ENCODE data around the gene GAPDHS. TPM values are rescaled to one million over a fixed set of nuclear protein-coding genes. Genes with fewer than 3 reads are reported as not detected.
A peak's percentile ranks its signal among the peaks of the same experiment; 100 is the strongest.

Gene GAPDHS
- not detected for polyA plus RNA-seq (2013)

GRCh38 chr19:35533201-35533821 lies at the start of gene GAPDHS:
TSS of gene GAPDHS (plus strand) at chr19:35533456. CDS start at chr19:35533528, 72 bp downstream.
- ChIA-PET CTCF (interaction anchor here (0.7 to 1.1 kb wide), 2 partner anchors 23 to 55 kb away, joined by 3 read pairs; no protein-coding TSS in a partner anchor), POLR2A (no interaction called here)
- H3K9me3 ChIP-seq (ENCODE audit: control extremely low read depth in 1 of 5, control insufficient read depth in 4 of 5, insufficient read depth in 2 of 5, low read depth in 1 of 5, low read length in 4 of 5), result no peaks in the 10 kb centered on the region
- WGBS (ENCODE audit: insufficient coverage), result 56% methylated on average over 27 of the region's 39 CpGs
- DNase-seq, result peak in 1 of 3 donors; percentile 19
- H3K27me3 ChIP-seq (replicated peaks in 2 of 5; ENCODE audit: control insufficient read depth in 4 of 5, insufficient read depth in 5 of 5, low read length in 4 of 5), result peaks cover 0 to 4% (median 0%) of the 10 kb centered on the region in 5 experiments
- H3K4me3 ChIP-seq (ENCODE audit: control insufficient read depth in 1 of 7, extremely low read depth in 1 of 7, insufficient read depth in 4 of 7, low read depth in 2 of 7, low read length in 6 of 7), result peak within 1 kb of the TSS; percentile 1 to 78 (median 34)
- H3K36me3 ChIP-seq (ENCODE audit: control insufficient read depth in 4 of 4, insufficient read depth in 4 of 4, low read length in 3 of 4), result no peaks in the 10 kb centered on the region
- no peak within 1 kb of the TSS for H3K27ac ChIP-seq (ENCODE audit: insufficient read depth in 1 of 2, low read depth in 1 of 2, low read length in 2 of 2, poor library complexity in 1 of 2, severe bottlenecking in 2 of 2)
- peaks cover 0 to 35% (median 33%) of the 10 kb centered on the region in 4 experiments for H3K4me1 ChIP-seq (ENCODE audit: control extremely low read depth in 1 of 4, control insufficient read depth in 4 of 4, insufficient read depth in 4 of 4, low read length in 3 of 4)

- Histone ChIP-seq H3K9me3 (ENCODE audit: control extremely low read depth in 1 of 5, control insufficient read depth in 4 of 5, insufficient read depth in 2 of 5, low read depth in 1 of 5, low read length in 4 of 5) (no peaks in the 10 kb centered on the region), H3K27ac (ENCODE audit: insufficient read depth in 1 of 2, low read depth in 1 of 2, low read length in 2 of 2, poor library complexity in 1 of 2, severe bottlenecking in 2 of 2) (no peak overlapping the region), H3K4me1 (ENCODE audit: control extremely low read depth in 1 of 4, control insufficient read depth in 4 of 4, insufficient read depth in 4 of 4, low read length in 3 of 4) (peaks cover 0 to 2% (median 0%) of the 10 kb centered on the region in 4 experiments), H3K27me3 (replicated peaks in 2 of 5; ENCODE audit: control insufficient read depth in 4 of 5, insufficient read depth in 5 of 5, low read length in 4 of 5) (peaks cover 0 to 9% (median 0%) of the 10 kb centered on the region in 5 experiments), H3K36me3 (ENCODE audit: control insufficient read depth in 4 of 4, insufficient read depth in 4 of 4, low read length in 3 of 4) (no peaks in the 10 kb centered on the region), H3K4me3 (ENCODE audit: control insufficient read depth in 1 of 7, extremely low read depth in 1 of 7, insufficient read depth in 4 of 7, low read depth in 2 of 7, low read length in 6 of 7) (no peak overlapping the region)
- ChIA-PET POLR2A (no interaction called here), CTCF (interaction anchor here (0.6 to 3.0 kb wide), 2 partner anchors 16 to 67 kb away, joined by 3 to 10 read pairs; no protein-coding TSS in a partner anchor)
- 82% methylated on average over 6 of the region's 7 CpGs for WGBS (ENCODE audit: insufficient coverage)
- DNase-seq, result peak in 1 of 3 donors; percentile 13
Observed at GRCh38 chr19:35484252-35485036, 48.8 kb upstream of the GAPDHS start.

- no peak overlapping the region for H3K27ac ChIP-seq (ENCODE audit: insufficient read depth in 1 of 2, low read depth in 1 of 2, low read length in 2 of 2, poor library complexity in 1 of 2, severe bottlenecking in 2 of 2)
- H3K4me3 ChIP-seq (ENCODE audit: control insufficient read depth in 1 of 7, extremely low read depth in 1 of 7, insufficient read depth in 4 of 7, low read depth in 2 of 7, low read length in 6 of 7), result no peak overlapping the region
- POLR2A ChIA-PET, result interaction anchor here (0.6 kb wide), 1 partner anchor 11 kb away, joined by 5 read pairs; no protein-coding TSS in a partner anchor
- H3K27me3 ChIP-seq (replicated peaks in 2 of 5; ENCODE audit: control insufficient read depth in 4 of 5, insufficient read depth in 5 of 5, low read length in 4 of 5), result peaks cover 0 to 11% (median 0%) of the 10 kb centered on the region in 5 experiments
- CTCF ChIA-PET, result interaction anchor here (0.9 to 3.0 kb wide), 9 partner anchors 8 to 133 kb away, joined by 3 to 12 read pairs (median 5); no protein-coding TSS in a partner anchor
- peaks cover 0 to 2% (median 0%) of the 10 kb centered on the region in 4 experiments for H3K4me1 ChIP-seq (ENCODE audit: control extremely low read depth in 1 of 4, control insufficient read depth in 4 of 4, insufficient read depth in 4 of 4, low read length in 3 of 4)
- H3K9me3 ChIP-seq (ENCODE audit: control extremely low read depth in 1 of 5, control insufficient read depth in 4 of 5, insufficient read depth in 2 of 5, low read depth in 1 of 5, low read length in 4 of 5), result no peaks in the 10 kb centered on the region
- WGBS (ENCODE audit: insufficient coverage), result 100% methylated on average over 1 of the region's 3 CpGs
- H3K36me3 ChIP-seq (ENCODE audit: control insufficient read depth in 4 of 4, insufficient read depth in 4 of 4, low read length in 3 of 4), result no peaks in the 10 kb centered on the region
- no peak for DNase-seq
Observed at GRCh38 chr19:35486268-35486708, 47.0 kb upstream of the GAPDHS start.

- no peaks in the 10 kb centered on the region for H3K9me3 ChIP-seq (ENCODE audit: control extremely low read depth in 1 of 5, control insufficient read depth in 4 of 5, insufficient read depth in 2 of 5, low read depth in 1 of 5, low read length in 4 of 5)
- 83% methylated on average over 5 of the region's 10 CpGs for WGBS (ENCODE audit: insufficient coverage)
- no peak overlapping the region for H3K4me3 ChIP-seq (ENCODE audit: control insufficient read depth in 1 of 7, extremely low read depth in 1 of 7, insufficient read depth in 4 of 7, low read depth in 2 of 7, low read length in 6 of 7)
- ChIA-PET CTCF (interaction anchor here (0.8 to 2.2 kb wide), 7 partner anchors 7 to 130 kb away, joined by 3 to 12 read pairs (median 3); partner anchors contain the start of gene FFAR3), POLR2A (no interaction called here)
- H3K27ac ChIP-seq (ENCODE audit: insufficient read depth in 1 of 2, low read depth in 1 of 2, low read length in 2 of 2, poor library complexity in 1 of 2, severe bottlenecking in 2 of 2), result no peak overlapping the region
- peaks cover 0 to 11% (median 0%) of the 10 kb centered on the region in 5 experiments for H3K27me3 ChIP-seq (replicated peaks in 2 of 5; ENCODE audit: control insufficient read depth in 4 of 5, insufficient read depth in 5 of 5, low read length in 4 of 5)
- H3K4me1 ChIP-seq (ENCODE audit: control extremely low read depth in 1 of 4, control insufficient read depth in 4 of 4, insufficient read depth in 4 of 4, low read length in 3 of 4), result peaks cover 0 to 2% (median 0%) of the 10 kb centered on the region in 4 experiments
- H3K36me3 ChIP-seq (ENCODE audit: control insufficient read depth in 4 of 4, insufficient read depth in 4 of 4, low read length in 3 of 4), result no peaks in the 10 kb centered on the region
- DNase-seq, result no peak
Observed at GRCh38 chr19:35487656-35488182, 45.5 kb upstream of the GAPDHS start.

- Histone ChIP-seq H3K9me3 (ENCODE audit: control extremely low read depth in 1 of 5, control insufficient read depth in 4 of 5, insufficient read depth in 2 of 5, low read depth in 1 of 5, low read length in 4 of 5) (no peaks in the 10 kb centered on the region), H3K36me3 (ENCODE audit: control insufficient read depth in 4 of 4, insufficient read depth in 4 of 4, low read length in 3 of 4) (no peaks in the 10 kb centered on the region), H3K4me1 (ENCODE audit: control extremely low read depth in 1 of 4, control insufficient read depth in 4 of 4, insufficient read depth in 4 of 4, low read length in 3 of 4) (peaks cover 0 to 2% (median 0%) of the 10 kb centered on the region in 4 experiments), H3K4me3 (ENCODE audit: control insufficient read depth in 1 of 7, extremely low read depth in 1 of 7, insufficient read depth in 4 of 7, low read depth in 2 of 7, low read length in 6 of 7) (no peak overlapping the region), H3K27me3 (replicated peaks in 2 of 5; ENCODE audit: control insufficient read depth in 4 of 5, insufficient read depth in 5 of 5, low read length in 4 of 5) (peaks cover 0 to 12% (median 0%) of the 10 kb centered on the region in 5 experiments), H3K27ac (ENCODE audit: insufficient read depth in 1 of 2, low read depth in 1 of 2, low read length in 2 of 2, poor library complexity in 1 of 2, severe bottlenecking in 2 of 2) (no peak overlapping the region)
- POLR2A ChIA-PET, result no interaction called here
- WGBS (ENCODE audit: insufficient coverage), result 91% methylated on average over 7 of the region's 16 CpGs
- DNase-seq, result no peak
- CTCF ChIA-PET, result no interaction called here
Observed at GRCh38 chr19:35488677-35489076, 44.6 kb upstream of the GAPDHS start.

- Histone ChIP-seq H3K36me3 (ENCODE audit: control insufficient read depth in 4 of 4, insufficient read depth in 4 of 4, low read length in 3 of 4) (no peaks in the 10 kb centered on the region), H3K9me3 (ENCODE audit: control extremely low read depth in 1 of 5, control insufficient read depth in 4 of 5, insufficient read depth in 2 of 5, low read depth in 1 of 5, low read length in 4 of 5) (no peaks in the 10 kb centered on the region), H3K4me3 (ENCODE audit: control insufficient read depth in 1 of 7, extremely low read depth in 1 of 7, insufficient read depth in 4 of 7, low read depth in 2 of 7, low read length in 6 of 7) (no peak within 1 kb of the TSS), H3K27ac (ENCODE audit: insufficient read depth in 1 of 2, low read depth in 1 of 2, low read length in 2 of 2, poor library complexity in 1 of 2, severe bottlenecking in 2 of 2) (no peak within 1 kb of the TSS), H3K27me3 (replicated peaks in 2 of 5; ENCODE audit: control insufficient read depth in 4 of 5, insufficient read depth in 5 of 5, low read length in 4 of 5) (peaks cover 0 to 12% (median 0%) of the 10 kb centered on the region in 5 experiments), H3K4me1 (ENCODE audit: control extremely low read depth in 1 of 4, control insufficient read depth in 4 of 4, insufficient read depth in 4 of 4, low read length in 3 of 4) (peaks cover 0 to 4% (median 2%) of the 10 kb centered on the region in 4 experiments)
- CTCF ChIA-PET, result interaction anchor here (0.6 to 1.5 kb wide), 2 partner anchors 12 to 20 kb away, joined by 3 read pairs; no protein-coding TSS in a partner anchor
- POLR2A ChIA-PET, result no interaction called here
- no peak for DNase-seq
- 84% methylated on average over 5 of the region's 9 CpGs for WGBS (ENCODE audit: insufficient coverage)
Observed at GRCh38 chr19:35490364-35490763, 42.9 kb upstream of the GAPDHS start, which contains the start of gene KRTDAP. TSS of gene KRTDAP (minus strand) at chr19:35490464. CDS start at chr19:35490442, 22 bp downstream.

All from common myeloid progenitor, CD34-positive (primary cell).